K562 (cell line): Measurements from ENCODE around the gene MAL. TPM values are rescaled to one million over a fixed set of nuclear protein-coding genes. Genes with fewer than 3 reads are reported as not detected.

Source experiments
- CREB1 ChIP-seq, 2 experiments: sonication (generic) in 1 of 2; formaldehyde crosslinking in 1 of 2; IDR thresholded peaks; 2 replicates each; pipeline versions ENCODE4 v1.6.1 to v1.8.0; 2012 to 2022; ENCODE audit warnings: inconsistent platforms in 1 of 2, mild to moderate bottlenecking in 1 of 2, missing genetic modification reagents in 1 of 2, moderate library complexity in 1 of 2
- polyA plus RNA-seq, 8 experiments: library from polyadenylated mRNA; depleted of rRNA in 4 of 8; stranded (reverse) in 5 of 8; unstranded in 3 of 8; fragments of >200 nt; fragmentation: Nextera tagmentation in 2 of 8; fragmentation: Illumina TruSeq in 1 of 8; extraction: Ambion mirVana in 2 of 8; extraction: Trizol in 1 of 8; gene quantifications; 2 replicates each; pipeline versions ENCODE4 v1.2.1 to v1.2.3, GENCODE V29; 2011 to 2014; ENCODE audit warnings: inconsistent platforms in 1 of 8, missing spikeins in 1 of 8
- total RNA-seq, 7 experiments: library from RNA; depleted of rRNA in 6 of 7; stranded (reverse); fragments of >200 nt in 6 of 7; fragmentation: Illumina TruSeq in 2 of 7; extraction: Trizol in 2 of 7; gene quantifications; 2 replicates each; pipeline versions ENCODE4 v1.2.1 to v1.2.3, GENCODE V29; 2011 to 2021; ENCODE audit warnings: low replicate concordance in 1 of 7
- TF ChIP-seq, protein P1 (sequence below), 2 experiments: IDR thresholded peaks; 2 replicates each; pipeline ENCODE4 v1.6.1; 2011; ENCODE audit warnings: borderline replicate concordance in 1 of 2, control low read depth in 1 of 2, low read depth in 1 of 2, low read length in 1 of 2, mild to moderate bottlenecking in 1 of 2, mixed read lengths in 1 of 2, moderate library complexity in 1 of 2; ENCODE audit not compliant: insufficient read depth in 1 of 2, insufficient read length in 1 of 2, poor library complexity in 1 of 2, severe bottlenecking in 1 of 2; ENCODE audit errors: extremely low read depth in 1 of 2
- TF ChIP-seq, protein P2 (sequence below), 2 experiments: fragments of 450-650 bp; formaldehyde crosslinking in 1 of 2; IDR thresholded peaks; 2 replicates each; pipeline versions ENCODE4 v1.4.0 to v1.6.1; 2014 to 2020; ENCODE audit warnings: mild to moderate bottlenecking in 2 of 2, borderline replicate concordance in 1 of 2, low read depth in 1 of 2

Gene MAL
- total and polyA plus RNA-seq, 9 of the 15 experiments (the other 6 are each of a cell fraction or from before 2014, with no cell fraction given): not detected

DNA sequence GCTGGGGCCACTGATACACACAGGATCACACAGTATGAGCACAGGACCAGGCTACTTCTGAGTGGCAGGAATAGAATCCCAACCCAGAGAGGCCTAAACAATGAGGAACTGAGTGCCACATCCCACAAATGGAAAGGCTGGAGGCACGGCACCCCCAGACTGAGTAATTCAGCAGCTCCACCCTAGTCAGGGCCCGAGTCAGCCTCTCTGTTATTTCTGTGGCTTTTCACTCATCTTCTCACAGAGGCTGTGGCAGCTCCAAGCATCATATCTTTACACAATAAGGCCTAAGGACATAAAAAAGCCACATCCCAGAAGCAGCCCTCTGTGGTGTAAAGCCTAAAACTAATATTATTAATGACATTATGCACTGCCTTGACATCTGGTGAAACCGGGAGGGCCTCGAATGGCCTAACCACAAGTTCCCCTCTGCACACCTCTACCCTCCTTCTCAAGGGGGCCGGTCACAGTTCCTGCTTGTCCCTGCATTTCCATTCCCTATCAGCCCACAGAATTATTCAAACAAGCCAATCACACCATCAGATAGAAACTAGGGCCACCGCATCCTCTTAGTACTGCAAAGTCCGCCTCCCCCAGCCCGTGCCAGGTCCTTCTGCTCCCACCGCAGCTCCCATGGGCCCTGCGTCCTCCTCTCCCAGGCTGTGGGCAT is 12.5 kb upstream of the MAL start (continued):
- TF ChIP-seq, protein P1, sequence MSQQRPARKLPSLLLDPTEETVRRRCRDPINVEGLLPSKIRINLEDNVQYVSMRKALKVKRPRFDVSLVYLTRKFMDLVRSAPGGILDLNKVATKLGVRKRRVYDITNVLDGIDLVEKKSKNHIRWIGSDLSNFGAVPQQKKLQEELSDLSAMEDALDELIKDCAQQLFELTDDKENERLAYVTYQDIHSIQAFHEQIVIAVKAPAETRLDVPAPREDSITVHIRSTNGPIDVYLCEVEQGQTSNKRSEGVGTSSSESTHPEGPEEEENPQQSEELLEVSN (IDR thresholded peaks at IDR 0.05; ENCODE audit: borderline replicate concordance in 1 of 2, extremely low read depth in 1 of 2, insufficient read depth in 1 of 2, insufficient read length in 1 of 2, low read depth in 1 of 2, low read length in 1 of 2, poor library complexity in 1 of 2, severe bottlenecking in 1 of 2): no peak
- TF ChIP-seq CREB1 (IDR thresholded peaks at IDR 0.05) (no peak), CREB1 (CRISPR knock-in tag; IDR thresholded peaks at IDR 0.05) (no peak)
- TF ChIP-seq, protein P2, sequence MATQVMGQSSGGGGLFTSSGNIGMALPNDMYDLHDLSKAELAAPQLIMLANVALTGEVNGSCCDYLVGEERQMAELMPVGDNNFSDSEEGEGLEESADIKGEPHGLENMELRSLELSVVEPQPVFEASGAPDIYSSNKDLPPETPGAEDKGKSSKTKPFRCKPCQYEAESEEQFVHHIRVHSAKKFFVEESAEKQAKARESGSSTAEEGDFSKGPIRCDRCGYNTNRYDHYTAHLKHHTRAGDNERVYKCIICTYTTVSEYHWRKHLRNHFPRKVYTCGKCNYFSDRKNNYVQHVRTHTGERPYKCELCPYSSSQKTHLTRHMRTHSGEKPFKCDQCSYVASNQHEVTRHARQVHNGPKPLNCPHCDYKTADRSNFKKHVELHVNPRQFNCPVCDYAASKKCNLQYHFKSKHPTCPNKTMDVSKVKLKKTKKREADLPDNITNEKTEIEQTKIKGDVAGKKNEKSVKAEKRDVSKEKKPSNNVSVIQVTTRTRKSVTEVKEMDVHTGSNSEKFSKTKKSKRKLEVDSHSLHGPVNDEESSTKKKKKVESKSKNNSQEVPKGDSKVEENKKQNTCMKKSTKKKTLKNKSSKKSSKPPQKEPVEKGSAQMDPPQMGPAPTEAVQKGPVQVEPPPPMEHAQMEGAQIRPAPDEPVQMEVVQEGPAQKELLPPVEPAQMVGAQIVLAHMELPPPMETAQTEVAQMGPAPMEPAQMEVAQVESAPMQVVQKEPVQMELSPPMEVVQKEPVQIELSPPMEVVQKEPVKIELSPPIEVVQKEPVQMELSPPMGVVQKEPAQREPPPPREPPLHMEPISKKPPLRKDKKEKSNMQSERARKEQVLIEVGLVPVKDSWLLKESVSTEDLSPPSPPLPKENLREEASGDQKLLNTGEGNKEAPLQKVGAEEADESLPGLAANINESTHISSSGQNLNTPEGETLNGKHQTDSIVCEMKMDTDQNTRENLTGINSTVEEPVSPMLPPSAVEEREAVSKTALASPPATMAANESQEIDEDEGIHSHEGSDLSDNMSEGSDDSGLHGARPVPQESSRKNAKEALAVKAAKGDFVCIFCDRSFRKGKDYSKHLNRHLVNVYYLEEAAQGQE (IDR thresholded peaks at IDR 0.05; ENCODE audit: borderline replicate concordance): no peak
- TF ChIP-seq, protein P2 (CRISPR knock-in tag; IDR thresholded peaks at IDR 0.05; ENCODE audit: low read depth): no peak
